WI38 (cell line): Measurements from ENCODE around the gene KIF4B.

ENCODE experiments used
- H3K4me3 ChIP-seq: 2 replicates; pipeline ENCODE4 v1.5.1; 2011; ENCODE audit warnings: low read depth, mild to moderate bottlenecking, control low read depth, low read length
- CTCF ChIP-seq: IDR thresholded peaks from 2 replicates; pipeline ENCODE4 v1.5.1; 2012; ENCODE audit warnings: low read depth, mild to moderate bottlenecking, control low read depth, low read length

KIF4B gene

DNA sequence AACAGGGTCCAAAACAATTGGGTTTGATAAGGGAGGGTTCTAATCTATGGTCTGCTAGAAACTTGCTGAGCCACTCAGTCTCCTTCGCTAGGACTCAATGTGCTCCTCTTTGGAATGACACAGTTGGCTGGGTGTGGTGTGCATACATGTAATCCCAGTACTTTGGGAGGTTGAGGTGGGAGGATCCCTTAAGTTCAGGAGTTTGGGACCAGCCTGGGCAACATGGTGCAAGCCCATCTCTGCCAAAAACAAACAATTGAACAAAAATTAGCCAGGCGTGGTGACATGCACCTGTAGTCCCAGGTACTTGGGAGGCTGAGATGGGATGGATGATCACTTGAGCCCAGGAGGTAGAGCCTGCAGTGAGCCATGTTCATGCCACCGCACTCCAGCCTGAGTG is 2.7 kb upstream of the KIF4B start:
- no peak overlapping the region for H3K4me3 ChIP-seq
- no peak for TF ChIP-seq CTCF

DNA sequence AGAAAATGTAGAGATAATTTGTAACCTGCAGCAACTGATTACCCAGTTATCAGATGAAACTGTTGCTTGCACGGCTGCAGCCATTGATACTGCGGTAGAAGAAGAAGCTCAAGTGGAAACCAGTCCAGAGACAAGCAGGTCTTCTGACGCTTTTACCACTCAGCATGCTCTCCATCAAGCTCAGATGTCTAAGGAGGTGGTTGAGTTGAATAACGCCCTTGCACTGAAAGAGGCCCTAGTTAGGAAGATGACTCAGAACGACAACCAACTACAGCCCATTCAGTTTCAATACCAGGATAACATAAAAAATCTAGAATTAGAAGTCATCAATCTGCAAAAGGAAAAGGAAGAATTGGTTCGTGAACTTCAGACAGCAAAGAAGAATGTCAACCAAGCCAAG is 1.7 kb downstream of the KIF4B start:
- no peak for TF ChIP-seq CTCF
- H3K4me3 ChIP-seq, result no peak overlapping the region

- no peak overlapping the region for H3K4me3 ChIP-seq
These were observed 4.1 kb downstream of the KIF4B start for GRCh38 chr5:155017610-155018009.

DNA sequence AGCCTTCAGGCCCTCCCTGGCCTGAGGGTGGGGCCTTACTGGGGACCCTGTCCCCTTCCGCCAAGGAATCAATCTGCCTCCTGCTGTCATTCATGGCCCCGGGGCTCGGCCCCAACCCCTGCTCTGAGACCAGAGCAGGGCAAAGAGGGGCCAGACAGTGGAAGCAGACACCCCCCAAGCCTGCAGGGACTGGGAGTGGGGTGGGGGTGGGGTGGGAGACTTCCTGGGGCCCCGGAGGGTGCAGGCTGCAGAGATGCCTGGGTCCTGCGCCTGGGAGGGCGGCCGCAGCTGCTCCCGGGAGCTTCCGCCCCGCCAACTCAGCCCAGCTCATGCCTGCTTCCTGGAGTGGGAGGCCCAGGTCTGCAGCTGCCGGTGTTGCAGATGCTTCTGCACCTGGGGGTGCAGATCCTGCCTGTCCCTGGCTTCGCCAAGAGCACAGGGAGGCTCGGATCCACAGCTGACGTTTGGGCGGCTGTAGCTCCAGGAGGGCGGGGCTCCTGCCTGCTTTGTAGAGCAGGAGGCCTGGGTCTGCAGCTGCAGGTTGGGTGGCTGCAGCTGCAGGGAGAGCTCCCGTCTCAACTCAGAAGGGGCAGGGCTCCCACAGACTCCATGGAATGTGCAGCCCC is 6.2 kb downstream of the KIF4B start:
- no peak for TF ChIP-seq CTCF
- H3K4me3 ChIP-seq, result no peak overlapping the region

More at GRCh38 chr5:155017610-155018009, 4.1 kb downstream of the KIF4B start:
- no peak for TF ChIP-seq CTCF

GRCh38 chr5:155021842-155022241 is 8.3 kb downstream of the KIF4B start:
- no peak for TF ChIP-seq CTCF
- no peak overlapping the region for H3K4me3 ChIP-seq

GRCh38 chr5:155023320-155023719 is 9.8 kb downstream of the KIF4B start:
- no peak for TF ChIP-seq CTCF
- no peak overlapping the region for H3K4me3 ChIP-seq

DNA sequence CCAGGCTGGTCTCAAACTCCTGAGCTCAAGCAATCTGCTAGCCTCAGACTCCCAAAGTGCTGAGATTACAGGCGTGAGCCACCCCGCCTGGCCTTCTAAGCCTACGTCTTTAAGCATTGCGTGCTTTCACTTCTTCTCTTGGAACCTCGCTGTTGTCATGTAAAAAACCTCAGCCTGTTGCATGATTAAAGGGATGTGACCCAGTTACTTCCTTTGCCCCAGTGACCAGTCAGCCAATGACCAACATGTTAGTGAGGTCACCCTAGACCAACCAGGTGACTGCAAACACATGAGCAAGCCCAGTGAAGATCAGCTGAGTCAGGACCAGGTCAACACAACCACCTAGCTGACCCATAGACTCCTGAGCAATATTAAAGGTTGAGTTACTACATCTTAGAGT is 10.5 kb downstream of the KIF4B start:
- no peak overlapping the region for H3K4me3 ChIP-seq
- no peak for TF ChIP-seq CTCF
